Breast epithelium (tissue), 4 donors: ENCODE measurements around the gene CADM2. TPM values are rescaled to one million over a fixed set of nuclear protein-coding genes. Genes with fewer than 3 reads are reported as not detected.

Experiments
- DNase-seq, 2 donors: peaks; one replicate each; pipeline ENCODE4 v3.0.0-alpha.2; 2019; ENCODE audit warnings: low spot score in 2 of 2
- H3K27ac ChIP-seq, 2 donors: fragments of 200-600 bp; sonication (generic) in 1 of 2; one replicate each; pipeline ENCODE4 v1.5.1; 2016 to 2019; ENCODE audit warnings: mild to moderate bottlenecking in 1 of 2
- H3K27me3 ChIP-seq, 2 donors: fragments of 200-600 bp; sonication (generic) in 1 of 2; one replicate each; pipeline versions ENCODE4 v1.5.1 to v1.6.0; 2017 to 2019; ENCODE audit warnings: control low read depth in 1 of 2, mild to moderate bottlenecking in 1 of 2
- H3K36me3 ChIP-seq: fragments of 200-600 bp; one replicate; pipeline ENCODE4 v1.5.1; 2019
- H3K4me1 ChIP-seq, 2 donors: fragments of 200-600 bp; sonication (generic); one replicate each; pipeline ENCODE4 v1.5.1; 2016 to 2019; ENCODE audit warnings: control low read depth in 1 of 2
- H3K4me3 ChIP-seq, 3 donors: fragments of 200-600 bp; sonication (generic); 1 replicate in 2 of 3; 2 replicates in 1 of 3; pipeline ENCODE4 v1.5.1; 2016 to 2019; ENCODE audit warnings: mild to moderate bottlenecking in 3 of 3, moderate library complexity in 2 of 3
- H3K9me3 ChIP-seq, 2 donors: fragments of 200-600 bp; sonication (generic) in 1 of 2; one replicate each; pipeline ENCODE4 v1.5.1; 2016 to 2019; ENCODE audit warnings: control low read depth in 1 of 2
- CTCF ChIP-seq, 3 donors: fragments of 450-650 bp; IDR thresholded peaks; one replicate each; pipeline ENCODE4 v1.5.1; 2016 to 2017; ENCODE audit warnings: antibody characterized with exemption in 3 of 3, mild to moderate bottlenecking in 3 of 3, moderate library complexity in 3 of 3
- POLR2A ChIP-seq: fragments of 450-650 bp; IDR thresholded peaks from one replicate; pipeline ENCODE4 v1.6.1; 2016; ENCODE audit warnings: antibody characterized with exemption, mild to moderate bottlenecking, moderate library complexity
- POLR2AphosphoS5 ChIP-seq, 3 donors: sonication (generic); formaldehyde crosslinking; IDR thresholded peaks; one replicate each; pipeline ENCODE4 v1.6.1; 2017; ENCODE audit warnings: antibody characterized with exemption in 3 of 3
- intact Hi-C: fragments of 100-400 bp; cut with DNase I; formaldehyde crosslinking; loops from one replicate; pipeline ENCODE4 v1.15.1; 2023; ENCODE audit warnings: low total_unique reads
- total RNA-seq, 3 donors: library from RNA; depleted of rRNA; stranded (reverse); fragments of >200 nt; gene quantifications; one replicate each; pipeline ENCODE4 v1.1.0, GENCODE V29; 2016

The CADM2 gene
- total RNA-seq, 3 donors from 2014 or later, result 2.3 to 7.4 (median 6.9) TPM

GRCh38 chr3:86073799-86074198 lies 1115.0 kb downstream of the CADM2 start:
- H3K36me3 ChIP-seq, result no peaks in the 10 kb centered on the region
- no peaks in the 10 kb centered on the region for H3K9me3 ChIP-seq
- no peaks in the 10 kb centered on the region for H3K4me1 ChIP-seq
- intact Hi-C loops, result no loop called here
- DNase-seq, result no peak
- no peak overlapping the region for H3K4me3 ChIP-seq
- H3K27me3 ChIP-seq, result no peaks in the 10 kb centered on the region
- no peak overlapping the region for H3K27ac ChIP-seq
- no peak for TF ChIP-seq POLR2A
- TF ChIP-seq CTCF (IDR thresholded peaks at IDR 0.05), result no peak
- no peak for TF ChIP-seq POLR2AphosphoS5 (IDR thresholded peaks at IDR 0.05)

- no peaks in the 10 kb centered on the region for H3K36me3 ChIP-seq
- no peak for DNase-seq
- H3K4me3 ChIP-seq, result no peak overlapping the region
- H3K4me1 ChIP-seq, result no peaks in the 10 kb centered on the region
- TF ChIP-seq CTCF (IDR thresholded peaks at IDR 0.05) (no peak), POLR2A (no peak), POLR2AphosphoS5 (IDR thresholded peaks at IDR 0.05) (no peak)
- intact Hi-C loops, result no loop called here
- H3K9me3 ChIP-seq, result no peaks in the 10 kb centered on the region
- H3K27ac ChIP-seq, result no peak overlapping the region
- no peaks in the 10 kb centered on the region for H3K27me3 ChIP-seq
Observed at GRCh38 chr3:86087160-86087871, 1128.5 kb downstream of the CADM2 start.

GRCh38 chr3:86104154-86104553 lies 1145.4 kb downstream of the CADM2 start:
- H3K4me3 ChIP-seq, result no peak overlapping the region
- peaks cover 3% of the 10 kb centered on the region for H3K36me3 ChIP-seq
- DNase-seq, result no peak
- H3K4me1 ChIP-seq, result no peaks in the 10 kb centered on the region
- H3K27me3 ChIP-seq, result no peaks in the 10 kb centered on the region
- peaks cover 0 to 12% of the 10 kb centered on the region in 2 donors for H3K9me3 ChIP-seq
- H3K27ac ChIP-seq, result no peak overlapping the region
- TF ChIP-seq POLR2A (no peak), CTCF (IDR thresholded peaks at IDR 0.05) (no peak), POLR2AphosphoS5 (IDR thresholded peaks at IDR 0.05) (no peak)
- intact Hi-C loops, result no loop called here

- no peak for DNase-seq
- Histone ChIP-seq H3K4me1 (no peaks in the 10 kb centered on the region), H3K4me3 (no peak overlapping the region), H3K9me3 (peaks cover 0 to 5% of the 10 kb centered on the region in 2 donors), H3K36me3 (peaks cover 3% of the 10 kb centered on the region), H3K27me3 (no peaks in the 10 kb centered on the region), H3K27ac (no peak overlapping the region)
- TF ChIP-seq POLR2A, result no peak
- no peak for TF ChIP-seq CTCF (IDR thresholded peaks at IDR 0.05)
- no peak for TF ChIP-seq POLR2AphosphoS5 (IDR thresholded peaks at IDR 0.05)
- intact Hi-C loops, result no loop called here
Observed at GRCh38 chr3:86109434-86109833, 1150.6 kb downstream of the CADM2 start.
